ENCODE results near the gene ESR2.

DNA sequence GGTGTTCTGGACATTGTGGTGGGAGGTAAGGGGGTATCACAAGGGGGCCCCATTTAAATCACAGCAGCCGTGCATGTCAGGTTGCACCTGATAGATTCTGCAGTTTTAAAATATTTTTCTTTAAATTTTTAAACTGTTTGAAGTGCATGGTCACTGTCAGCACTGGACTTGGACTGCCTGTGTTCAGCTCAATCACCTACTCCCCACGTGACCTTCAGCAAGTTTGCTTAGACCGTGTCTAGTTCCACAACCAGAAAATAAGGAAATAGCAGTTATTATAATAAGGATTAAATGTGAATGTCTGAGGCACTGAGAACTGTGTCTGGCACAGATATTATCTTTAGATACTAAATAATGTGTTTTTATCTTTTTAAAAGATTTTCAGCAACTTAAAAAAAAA is 64.7 kb downstream of the ESR2 start:
- TF ChIP-seq, protein P1, sequence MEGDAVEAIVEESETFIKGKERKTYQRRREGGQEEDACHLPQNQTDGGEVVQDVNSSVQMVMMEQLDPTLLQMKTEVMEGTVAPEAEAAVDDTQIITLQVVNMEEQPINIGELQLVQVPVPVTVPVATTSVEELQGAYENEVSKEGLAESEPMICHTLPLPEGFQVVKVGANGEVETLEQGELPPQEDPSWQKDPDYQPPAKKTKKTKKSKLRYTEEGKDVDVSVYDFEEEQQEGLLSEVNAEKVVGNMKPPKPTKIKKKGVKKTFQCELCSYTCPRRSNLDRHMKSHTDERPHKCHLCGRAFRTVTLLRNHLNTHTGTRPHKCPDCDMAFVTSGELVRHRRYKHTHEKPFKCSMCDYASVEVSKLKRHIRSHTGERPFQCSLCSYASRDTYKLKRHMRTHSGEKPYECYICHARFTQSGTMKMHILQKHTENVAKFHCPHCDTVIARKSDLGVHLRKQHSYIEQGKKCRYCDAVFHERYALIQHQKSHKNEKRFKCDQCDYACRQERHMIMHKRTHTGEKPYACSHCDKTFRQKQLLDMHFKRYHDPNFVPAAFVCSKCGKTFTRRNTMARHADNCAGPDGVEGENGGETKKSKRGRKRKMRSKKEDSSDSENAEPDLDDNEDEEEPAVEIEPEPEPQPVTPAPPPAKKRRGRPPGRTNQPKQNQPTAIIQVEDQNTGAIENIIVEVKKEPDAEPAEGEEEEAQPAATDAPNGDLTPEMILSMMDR (IDR thresholded peaks at IDR 0.05; ENCODE audit: insufficient read depth, low read depth, low read length) = no peak
- TF ChIP-seq EZH2 (IDR thresholded peaks at IDR 0.05; ENCODE audit: insufficient read depth, low read length) = no peak

Data from astrocyte (in vitro differentiated cells and primary cell).